Fibroblast of upper back skin (primary cell): Measurements from ENCODE around the gene ERH.

Experiments
- DNase-seq: peaks from one replicate; pipeline ENCODE4 v3.0.0-alpha.2; 2013

ERH gene

GRCh38 chr14:69355154-69355597 lies 42.9 kb downstream of the ERH start:
- no peak for DNase-seq

DNA sequence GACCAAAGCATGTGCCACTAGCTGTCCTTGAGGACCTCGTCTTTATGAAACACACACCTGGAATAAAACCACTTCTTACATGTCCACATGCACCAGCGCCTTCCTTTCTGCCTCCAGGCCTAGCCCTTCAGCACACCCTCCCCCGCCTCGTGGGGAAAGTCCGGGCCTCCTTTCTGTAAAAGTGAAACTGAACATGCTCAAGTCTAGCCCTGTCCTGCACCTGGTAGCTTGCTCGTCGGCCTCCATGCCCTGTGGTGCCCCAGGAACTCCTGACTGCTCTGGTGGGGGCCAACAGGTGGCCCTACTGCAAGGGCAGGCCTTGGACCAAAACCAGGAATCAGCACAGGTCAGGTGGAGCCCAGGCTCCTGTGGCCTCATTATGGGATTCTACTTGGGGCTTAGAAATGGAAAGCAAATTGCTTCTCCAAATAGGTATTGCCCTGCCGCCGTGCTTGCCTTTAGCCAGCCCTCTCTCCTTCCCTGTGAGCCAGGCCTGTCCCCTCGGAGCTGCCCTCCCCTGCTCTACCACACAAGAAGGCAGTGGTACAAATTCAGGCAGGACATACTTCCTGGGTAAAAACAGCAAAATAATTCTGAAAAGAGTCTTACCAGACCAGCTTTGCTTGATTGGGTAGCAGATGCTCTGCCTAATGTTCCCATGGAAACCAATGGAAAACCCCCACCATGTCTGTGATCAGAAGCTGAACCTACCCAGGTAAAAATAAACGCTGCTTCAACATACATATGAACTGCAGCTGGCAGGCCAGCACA lies 43.5 kb downstream of the ERH start:
- no peak for DNase-seq

DNA sequence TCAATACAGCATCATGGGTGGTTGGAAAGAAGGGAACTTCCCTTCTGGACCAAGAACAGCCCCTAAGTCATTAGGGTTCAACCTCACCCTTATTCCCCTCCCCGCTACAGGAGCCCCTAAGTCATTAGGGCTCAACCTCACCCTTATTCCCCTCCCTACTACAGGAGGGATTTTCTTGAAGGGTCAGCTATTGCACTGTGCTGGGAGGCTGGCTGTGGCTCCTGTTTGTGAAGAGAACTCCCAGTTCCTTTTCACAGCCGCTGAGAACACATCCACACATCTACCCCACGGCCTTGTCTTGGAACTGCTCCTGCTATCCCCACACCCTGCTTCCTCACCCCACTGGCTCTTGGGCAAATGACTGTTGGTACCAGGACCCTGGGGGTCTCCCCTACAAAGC lies 44.9 kb downstream of the ERH start:
- DNase-seq = no peak

- DNase-seq = no peak
Measured at GRCh38 chr14:69351911-69352310, 46.2 kb downstream of the ERH start.

GRCh38 chr14:69351385-69351784 lies 46.7 kb downstream of the ERH start:
- DNase-seq = no peak

DNA sequence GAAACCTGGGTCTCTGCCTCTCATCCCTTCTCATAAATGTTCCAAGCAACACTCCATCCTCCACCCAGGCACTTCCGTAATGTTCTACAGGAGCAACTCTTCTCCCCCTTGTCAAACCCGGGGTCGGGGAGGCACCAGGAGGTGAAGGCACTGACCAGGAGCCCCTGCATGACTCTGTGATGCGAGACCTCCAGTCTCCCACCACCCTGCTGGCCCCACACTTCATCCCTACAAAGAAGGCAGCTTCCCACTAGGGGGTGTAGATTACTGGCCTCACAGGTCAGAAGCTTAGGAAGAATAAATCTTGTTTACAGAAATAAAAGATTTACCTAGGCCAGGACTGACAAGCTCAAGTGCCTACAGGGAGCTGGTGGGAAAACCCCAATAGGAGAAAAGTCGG lies 47.2 kb downstream of the ERH start:
- DNase-seq = no peak

DNA sequence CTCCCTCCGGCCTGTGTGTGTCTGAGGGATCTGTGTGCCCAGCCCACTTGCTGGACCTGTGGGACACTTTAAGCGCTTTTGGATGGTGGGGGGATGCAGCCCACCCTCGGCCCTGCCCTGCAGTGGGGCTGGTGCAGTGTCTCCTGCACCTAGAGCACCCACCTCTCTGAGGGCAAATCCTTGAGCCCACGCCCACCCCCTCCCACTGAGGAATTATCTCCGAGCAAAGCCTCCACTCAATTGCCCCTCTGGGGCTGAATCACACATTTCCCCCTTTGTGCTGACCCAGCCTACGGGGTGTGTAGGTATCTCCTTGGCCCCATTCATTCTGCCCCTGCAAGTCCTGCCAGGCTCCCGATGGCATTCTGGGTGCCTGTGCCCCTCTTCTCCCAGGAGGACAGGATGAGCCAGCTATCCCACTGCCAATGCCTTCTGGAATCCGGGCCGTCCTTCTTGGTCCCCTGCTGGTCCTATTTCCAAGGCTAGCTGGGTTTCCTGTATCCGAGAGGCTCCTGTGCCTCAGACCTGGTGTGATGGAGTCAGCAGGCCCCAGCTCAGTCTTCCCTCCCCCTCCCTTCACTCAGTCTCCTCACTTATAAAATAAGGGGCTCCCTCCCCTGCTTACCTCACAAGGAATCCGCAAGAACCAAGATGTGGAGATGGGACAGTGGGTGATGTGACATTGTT lies 48.9 kb downstream of the ERH start:
- DNase-seq = no peak

- DNase-seq = peak; percentile 16
Measured at GRCh38 chr14:69346710-69347109, 51.4 kb downstream of the ERH start.

DNA sequence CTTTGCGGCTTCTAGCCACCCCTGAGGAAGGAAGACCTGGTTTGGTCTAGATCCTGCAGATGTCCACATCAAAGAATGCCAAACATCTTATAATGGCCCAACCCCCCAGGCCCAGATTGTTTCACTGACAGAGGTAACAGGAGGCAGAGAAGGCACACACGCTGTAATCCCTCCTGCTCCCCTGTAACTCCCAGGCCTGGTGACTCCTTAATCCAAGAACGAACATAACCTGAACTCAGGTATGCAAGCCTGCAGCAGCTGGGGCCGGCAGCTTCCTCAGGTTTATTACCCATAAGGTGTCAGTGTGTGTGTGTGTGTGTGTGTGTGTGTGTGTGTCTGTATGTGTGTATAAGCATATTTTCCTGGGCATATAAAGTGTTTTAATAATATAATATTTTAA lies 52.7 kb downstream of the ERH start:
- DNase-seq = peak; percentile 3

- DNase-seq = no peak
Measured at GRCh38 chr14:69344171-69344570, 53.9 kb downstream of the ERH start.

- DNase-seq = no peak
Measured at GRCh38 chr14:69342928-69343525, 55.1 kb downstream of the ERH start.

- DNase-seq = no peak
Measured at GRCh38 chr14:69339426-69339825, 58.7 kb downstream of the ERH start.

- DNase-seq = no peak
Measured at GRCh38 chr14:69337984-69338383, 60.1 kb downstream of the ERH start.

- peak; percentile 4 for DNase-seq
Measured at GRCh38 chr14:69335371-69335771, 62.7 kb downstream of the ERH start.

DNA sequence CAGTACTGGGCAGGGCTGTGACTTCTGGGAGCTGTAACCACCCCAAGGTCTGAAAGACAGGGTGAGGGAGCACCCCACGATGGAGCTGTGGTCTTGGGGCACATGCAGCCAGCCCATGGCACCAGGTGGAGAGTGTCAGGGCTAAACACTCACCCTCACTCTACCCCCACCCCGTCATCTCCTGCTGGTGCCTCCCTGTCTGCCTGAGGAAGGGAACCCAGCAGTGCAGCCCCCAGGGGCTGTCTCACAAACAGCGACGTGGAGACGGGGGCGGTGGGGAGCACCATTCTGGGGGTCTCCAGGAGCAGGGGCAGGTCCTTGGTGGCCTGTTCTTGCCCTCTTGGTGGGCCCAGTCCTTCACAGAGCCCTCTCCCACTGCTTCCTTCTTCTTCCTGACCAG lies 63.5 kb downstream of the ERH start:
- DNase-seq = no peak

DNA sequence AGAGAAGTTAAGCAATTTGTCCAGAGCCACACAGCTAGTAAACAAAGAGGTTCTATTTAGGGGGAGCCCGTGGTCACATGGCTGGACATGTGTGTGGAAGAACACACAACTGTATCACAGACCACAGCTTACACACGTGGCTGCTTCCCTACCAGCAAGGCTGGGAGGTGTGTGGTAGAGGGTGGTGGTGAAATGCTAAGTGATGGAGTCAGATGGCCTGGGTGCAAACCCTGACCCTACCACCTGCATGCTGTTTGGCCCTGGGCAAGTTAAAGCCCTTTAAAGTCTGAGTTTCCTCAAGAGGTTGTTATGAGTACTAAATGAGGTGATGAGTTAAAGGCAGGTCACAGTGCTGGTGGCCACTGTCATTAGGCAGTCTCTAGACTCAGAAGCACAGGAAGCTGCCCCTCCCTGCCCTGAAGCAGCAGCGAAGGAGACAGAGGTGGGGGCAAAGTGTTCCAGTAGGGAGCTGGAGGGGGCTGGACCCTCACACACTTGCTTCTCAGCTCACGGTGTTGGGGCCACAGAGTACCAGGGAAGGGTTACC lies 64.2 kb downstream of the ERH start:
- DNase-seq = no peak

- no peak for DNase-seq
Measured at GRCh38 chr14:69332782-69333395, 65.2 kb downstream of the ERH start.

- no peak for DNase-seq
Measured at GRCh38 chr14:69331206-69331605, 66.9 kb downstream of the ERH start.
